GF-D8 (cell line): ENCODE data around the gene TECPR2.
"Not testable (repeated sequence)": the region's sequence is repeated elsewhere in the genome, so short reads cannot be mapped to it uniquely, and the experiment has no call there.

ENCODE experiments used
- DNase-seq: peaks from one replicate; lab custom pipeline; 2025; lab: John Stamatoyannopoulos, UW

TECPR2 gene

GRCh38 chr14:102509746-102510615 lies 147.2 kb downstream of the TECPR2 start, which contains the start of gene ANKRD9:
Gene ANKRD9 (minus strand): TSS chr14:102509776. CDS start chr14:102507889, 1,887 bp downstream.
- peak; percentile 27 for DNase-seq

GRCh38 chr14:102510616-102511520 lies 148.1 kb downstream of the TECPR2 start:
- no peak for DNase-seq

GRCh38 chr14:102511538-102511937 lies 148.8 kb downstream of the TECPR2 start:
- no peak for DNase-seq

- no peak for DNase-seq
Measured at GRCh38 chr14:102512793-102513300, 150.1 kb downstream of the TECPR2 start.

DNA sequence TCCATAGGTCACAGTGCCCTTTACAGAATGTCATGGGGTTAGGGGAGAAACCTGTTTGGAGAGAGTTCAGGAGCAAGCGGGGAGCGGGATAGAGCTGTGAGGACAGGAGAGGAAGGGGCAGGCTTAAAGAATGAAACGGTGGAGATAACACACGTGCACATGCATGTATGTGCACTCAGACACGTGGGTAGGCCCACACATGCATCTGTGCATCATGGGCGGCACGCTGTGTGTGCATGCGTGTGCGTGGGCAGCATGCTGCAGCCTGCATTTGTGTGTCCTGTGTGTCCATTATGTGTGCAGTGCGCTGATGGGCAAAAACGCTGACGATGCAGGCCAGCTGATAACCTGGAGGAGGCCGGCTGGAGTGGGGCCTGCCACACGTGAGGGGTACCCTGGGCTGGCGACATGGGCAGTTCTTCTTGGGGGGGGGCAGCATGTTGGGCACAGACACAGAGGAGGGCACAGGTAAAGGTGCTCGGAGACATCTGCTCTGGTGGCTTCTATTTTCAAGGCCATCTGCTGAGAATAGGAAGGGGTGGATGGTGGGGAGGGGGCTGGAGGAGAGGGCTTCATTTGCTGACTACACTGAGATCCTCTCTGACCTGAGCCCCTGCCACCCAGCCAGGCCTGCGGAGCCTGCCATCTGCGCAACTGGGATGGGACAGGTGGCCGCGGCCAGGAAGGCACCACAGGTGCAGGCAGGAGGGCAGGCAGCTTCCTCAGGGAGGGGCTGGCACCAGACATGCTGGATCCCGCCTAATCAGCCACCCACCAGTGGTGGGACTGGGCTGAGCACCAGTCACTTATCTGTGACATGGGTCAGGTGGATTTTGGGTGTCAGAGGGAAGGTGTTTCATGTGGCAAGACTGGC lies 151.4 kb downstream of the TECPR2 start:
- DNase-seq, result no peak

GRCh38 chr14:102514987-102515733 lies 152.4 kb downstream of the TECPR2 start:
- DNase-seq, result no peak

DNA sequence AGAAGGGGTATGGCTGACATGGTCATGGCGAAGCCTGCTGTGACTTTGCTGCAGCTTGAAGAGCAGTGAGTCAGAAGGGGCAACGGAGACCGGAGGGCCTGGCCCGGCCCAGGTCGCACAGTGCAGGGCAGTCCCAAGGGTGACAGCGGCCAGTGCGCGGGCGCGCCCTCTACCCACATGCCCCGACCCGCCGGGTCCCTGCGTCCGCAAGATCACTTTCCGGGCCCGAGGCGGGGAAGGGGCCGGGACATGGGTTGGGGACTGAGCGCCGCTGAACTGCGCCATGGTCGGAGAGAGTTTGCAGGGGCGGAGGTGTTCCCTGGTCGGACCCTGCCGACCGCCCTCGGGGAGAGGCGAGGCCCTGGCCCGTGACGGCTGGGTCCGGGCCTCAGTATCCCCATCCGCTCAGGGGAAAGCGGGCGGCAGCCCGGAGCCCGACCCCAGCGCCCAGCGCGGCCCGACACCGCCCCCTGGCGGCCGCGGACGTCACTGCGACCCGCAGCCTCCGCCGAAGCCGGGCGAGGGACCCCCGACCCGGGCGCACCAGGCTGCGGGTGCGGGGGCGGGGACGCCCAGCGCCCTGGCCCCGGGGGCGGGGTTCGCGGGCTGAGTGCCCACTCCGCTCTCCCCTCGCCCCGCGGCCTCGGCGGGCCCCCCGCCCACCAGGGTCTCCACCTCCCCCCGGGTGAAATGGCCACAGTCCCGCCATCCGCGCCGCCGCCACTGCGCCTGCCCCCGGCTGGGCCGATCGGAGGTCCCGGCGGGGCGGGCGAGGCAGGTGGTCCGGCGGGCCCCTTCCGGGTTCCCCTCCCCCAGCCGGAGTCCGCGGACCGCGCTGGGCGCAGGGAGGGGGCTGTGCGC lies 154.0 kb downstream of the TECPR2 start:
- no peak for DNase-seq

GRCh38 chr14:102517392-102518062 lies 154.8 kb downstream of the TECPR2 start:
- DNase-seq, result no peak

DNA sequence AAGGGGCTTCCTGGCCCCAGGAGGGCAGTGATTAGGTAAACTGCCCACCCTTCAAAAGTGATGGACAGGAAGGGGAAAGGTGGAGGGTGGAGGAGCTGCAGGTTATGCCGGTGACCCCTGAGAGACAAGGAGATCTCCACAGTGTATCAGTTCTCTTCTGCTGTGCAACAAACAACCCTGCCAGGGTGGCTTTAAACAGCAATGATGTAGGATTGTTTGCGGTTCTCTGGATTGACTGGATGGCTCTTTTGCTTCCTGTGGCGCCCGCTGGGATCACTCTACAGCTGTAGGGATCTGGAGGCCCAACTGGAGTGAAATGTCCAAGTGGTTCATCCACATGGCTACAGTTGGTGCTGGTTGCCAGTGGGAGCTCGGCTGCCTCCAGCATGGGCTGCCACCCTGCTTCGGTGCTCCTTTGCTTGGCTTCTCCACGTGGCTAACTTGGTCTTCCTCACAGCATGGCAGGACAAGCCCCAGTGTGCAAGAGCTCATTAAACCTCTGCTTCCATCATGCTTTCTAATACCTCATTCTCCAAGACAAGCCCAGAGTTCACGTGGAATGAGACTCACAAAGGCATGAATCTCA lies 155.4 kb downstream of the TECPR2 start:
- no peak for DNase-seq

- not testable (repeated sequence) for DNase-seq
Measured at GRCh38 chr14:102519709-102520108, 157.0 kb downstream of the TECPR2 start.

GRCh38 chr14:102523200-102523568 lies 160.4 kb downstream of the TECPR2 start:
- DNase-seq, result no peak

DNA sequence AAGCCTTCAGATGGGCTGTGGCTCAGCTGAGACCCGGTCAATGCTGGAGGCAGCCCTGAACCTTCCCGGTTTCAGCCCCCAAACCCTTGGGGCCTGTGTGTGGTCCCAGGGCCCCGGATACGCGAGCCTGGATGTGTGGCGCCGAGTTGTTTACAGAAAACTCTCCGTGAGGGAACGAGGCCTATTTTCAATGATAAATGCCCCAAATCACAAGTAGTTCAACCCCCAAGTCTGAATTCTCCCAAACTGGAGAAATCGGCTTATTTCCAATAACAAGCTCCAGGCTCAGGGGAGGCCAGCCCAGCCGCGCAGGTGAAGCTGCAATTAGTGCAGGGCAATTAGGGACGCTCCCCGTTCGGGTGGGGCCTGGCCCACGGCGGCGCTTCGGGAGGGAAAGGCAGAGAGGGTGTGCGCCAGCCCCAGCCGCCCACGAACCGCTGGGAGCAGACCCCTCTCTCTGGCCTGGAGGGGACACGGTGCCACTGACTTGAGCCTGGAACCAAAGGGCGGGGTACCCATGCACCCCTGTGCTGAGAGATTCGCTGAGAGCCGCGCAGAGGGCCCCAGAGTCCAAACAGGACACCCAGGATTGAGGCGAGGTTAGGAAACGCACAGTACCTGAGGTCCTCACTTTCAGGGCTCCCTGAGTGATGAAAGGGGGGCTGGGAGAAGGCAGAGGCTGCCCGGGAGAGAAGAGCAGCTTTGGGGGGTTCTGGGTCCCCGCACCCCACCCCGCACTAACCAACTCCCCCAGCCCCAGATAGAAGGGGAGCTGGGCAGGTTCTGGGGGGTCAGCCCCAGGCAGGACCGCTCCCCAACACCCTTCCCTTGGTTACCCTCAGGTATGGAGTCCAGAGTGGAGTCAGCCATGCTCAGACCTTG lies 161.1 kb downstream of the TECPR2 start:
- no peak for DNase-seq

- DNase-seq, result peak; percentile 81
Measured at GRCh38 chr14:102524451-102525218, 161.9 kb downstream of the TECPR2 start.

GRCh38 chr14:102525219-102525928 lies 162.6 kb downstream of the TECPR2 start:
- DNase-seq, result no peak

DNA sequence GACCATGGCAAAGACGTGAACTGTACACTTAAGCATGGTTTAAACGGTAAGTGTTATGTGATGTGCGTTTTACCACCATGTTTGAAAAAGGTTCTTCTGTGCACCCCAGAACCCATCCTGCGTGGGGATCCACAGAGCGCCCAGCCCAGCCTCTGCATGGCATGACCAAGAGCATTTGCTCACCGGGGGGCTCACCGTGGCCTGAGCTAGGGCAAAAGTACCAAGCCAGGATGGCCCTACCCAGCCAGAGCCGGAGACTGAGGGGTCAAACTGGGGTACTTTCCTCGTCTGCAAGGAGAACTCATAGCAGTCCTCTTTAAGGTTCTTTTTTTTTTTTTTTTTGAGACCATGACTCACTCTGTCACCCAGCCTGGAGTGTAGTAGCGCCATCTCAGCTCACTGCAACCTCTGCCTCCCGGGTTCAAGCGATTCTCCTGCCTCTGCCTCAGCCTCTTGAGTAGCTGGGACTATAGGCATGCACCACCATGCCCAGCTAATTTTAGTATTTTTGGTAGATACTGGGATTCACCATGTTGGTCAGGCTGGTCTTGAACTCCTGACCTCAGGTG lies 163.3 kb downstream of the TECPR2 start:
- no peak for DNase-seq
